Karpas-422 (cell line): ENCODE results near the gene DSG3. TPM values are rescaled to one million over a fixed set of nuclear protein-coding genes. Genes with fewer than 3 reads are reported as not detected.
A peak's percentile ranks its signal among the peaks of the same experiment; 100 is the strongest.
"Not testable (repeated sequence)": the region's sequence is repeated elsewhere in the genome, so short reads cannot be mapped to it uniquely, and the experiment has no call there.

Experiments used
- DNase-seq: peaks from one replicate; pipeline ENCODE4 v3.0.0-alpha.2; 2015
- H2AFZ ChIP-seq: fragments of 200-600 bp; sonication (generic); 2 replicates; pipeline ENCODE4 v1.6.1; 2014; ENCODE audit warnings: antibody characterized with exemption, low read length, mixed read lengths
- H3K27ac ChIP-seq: fragments of 200-600 bp; sonication (generic); 2 replicates; pipeline ENCODE4 v1.5.1; 2014; ENCODE audit warnings: mild to moderate bottlenecking, low read length, moderate library complexity
- H3K27me3 ChIP-seq: fragments of 200-600 bp; sonication (generic); 2 replicates; pipeline ENCODE4 v1.6.1; 2014; ENCODE audit warnings: low read length, mixed read lengths
- H3K36me3 ChIP-seq: fragments of 200-600 bp; sonication (generic); 2 replicates; pipeline ENCODE4 v1.6.1; 2014; ENCODE audit warnings: low read length, mixed read lengths; ENCODE audit not compliant: insufficient read depth
- H3K4me1 ChIP-seq: fragments of 200-600 bp; sonication (generic); 2 replicates; pipeline ENCODE4 v1.6.1; 2014; ENCODE audit warnings: mild to moderate bottlenecking, low read length, mixed read lengths
- H3K4me2 ChIP-seq: fragments of 200-600 bp; sonication (generic); 2 replicates; pipeline ENCODE4 v1.6.1; 2014; ENCODE audit warnings: low read length, low read depth, mild to moderate bottlenecking; ENCODE audit not compliant: poor library complexity, severe bottlenecking
- H3K4me3 ChIP-seq: fragments of 200-600 bp; sonication (generic); 2 replicates; pipeline ENCODE4 v1.5.1; 2014; ENCODE audit warnings: mild to moderate bottlenecking, antibody characterized with exemption, low read length, mixed read lengths
- H3K79me2 ChIP-seq: fragments of 200-600 bp; sonication (generic); 2 replicates; pipeline ENCODE4 v1.6.1; 2014; ENCODE audit warnings: mild to moderate bottlenecking, low read length, mixed read lengths
- H3K9ac ChIP-seq: fragments of 200-600 bp; sonication (generic); 2 replicates; pipeline ENCODE4 v1.6.0; 2014; ENCODE audit warnings: low read length
- H3K9me2 ChIP-seq: fragments of 200-600 bp; sonication (generic), shearing (Covaris generic); replicated peaks from 2 replicates; pipeline ENCODE4 v1.6.0; 2014; ENCODE audit warnings: mild to moderate bottlenecking, low read length, moderate library complexity; ENCODE audit not compliant: insufficient read depth
- H3K9me3 ChIP-seq: fragments of 300-700, 200-600 bp; sonication (generic); 2 replicates; pipeline ENCODE4 v1.6.1; 2014; ENCODE audit warnings: low read length, mixed read lengths
- H4K20me1 ChIP-seq: fragments of 200-600 bp; sonication (generic); 2 replicates; pipeline ENCODE4 v1.6.1; 2014; ENCODE audit warnings: mild to moderate bottlenecking, antibody characterized with exemption, low read length, low read depth; ENCODE audit not compliant: insufficient read depth
- total RNA-seq: library from RNA; depleted of rRNA; stranded (reverse); fragments of >200 nt; shearing (Covaris generic); gene quantifications from 2 replicates; pipeline ENCODE4 v1.2.3, GENCODE V29; 2014; ENCODE audit warnings: low replicate concordance

Gene DSG3
- total RNA-seq, 1 experiment from 2014 or later = not detected

DNA sequence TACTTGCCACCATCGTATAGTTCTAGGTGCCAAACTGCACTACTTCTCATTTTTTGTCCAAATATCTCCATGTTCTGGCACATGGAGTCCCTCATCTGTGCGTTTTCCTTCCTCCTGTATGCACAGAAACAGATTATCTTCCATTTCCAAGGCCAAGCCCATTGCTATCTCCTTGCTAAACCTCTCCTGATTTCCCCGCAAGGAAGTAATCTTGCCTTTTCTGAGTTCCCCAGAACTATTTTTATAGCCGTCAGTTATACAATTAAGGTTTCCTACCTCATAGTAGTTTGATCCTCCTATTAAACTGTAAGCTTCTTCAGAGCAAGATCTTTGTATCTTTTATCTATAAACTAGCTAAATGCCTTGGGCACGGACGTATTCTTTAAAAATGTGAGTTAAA, 57.6 kb downstream of the DSG3 start:
- Histone ChIP-seq H4K20me1 (no peaks in the 10 kb centered on the region), H3K27ac (no peak overlapping the region), H3K4me3 (no peak overlapping the region), H3K36me3 (no peaks in the 10 kb centered on the region), H3K9me3 (no peaks in the 10 kb centered on the region), H3K4me1 (peaks cover 46% of the 10 kb centered on the region), H3K4me2 (no peak overlapping the region), H3K27me3 (no peaks in the 10 kb centered on the region), H3K9me2 (no peaks in the 10 kb centered on the region), H2AFZ (peak overlapping the region; percentile 57), H3K79me2 (no peaks in the 10 kb centered on the region), H3K9ac (no peak overlapping the region)
- no peak for DNase-seq

DNA sequence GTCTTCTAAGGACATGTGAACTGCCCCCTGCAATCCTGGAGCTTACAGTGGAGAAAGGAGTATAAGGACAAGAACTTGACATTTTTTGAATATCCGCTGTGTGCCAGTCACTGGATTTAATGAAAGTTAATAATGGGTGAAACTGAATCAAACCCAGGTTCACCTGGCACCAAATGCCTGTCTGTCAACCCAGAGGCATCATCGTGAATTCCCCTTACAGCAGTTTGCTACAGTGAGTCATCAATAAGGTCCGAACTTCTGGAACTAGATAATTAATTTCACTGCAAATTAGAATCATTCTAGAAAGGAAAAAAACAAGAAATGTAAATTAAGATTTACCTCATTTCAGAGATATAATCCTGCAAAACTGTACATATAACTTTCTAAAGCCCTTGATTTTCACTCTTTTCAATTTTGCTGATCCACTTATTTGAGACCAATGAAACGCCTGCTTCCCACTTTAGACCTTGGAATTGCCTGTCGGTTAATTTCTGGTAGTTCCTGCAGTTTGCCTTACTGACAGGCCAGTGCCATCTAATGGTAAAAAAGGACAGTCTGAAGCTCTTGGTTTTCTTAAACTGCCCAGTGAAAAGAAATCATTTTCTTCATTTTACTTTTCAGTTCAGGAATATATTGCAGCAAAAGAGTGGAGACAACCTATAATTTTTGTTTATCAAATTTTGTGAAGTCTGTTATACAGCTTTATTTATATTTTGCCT, 58.6 kb downstream of the DSG3 start:
- DNase-seq = peak; percentile 56

DNA sequence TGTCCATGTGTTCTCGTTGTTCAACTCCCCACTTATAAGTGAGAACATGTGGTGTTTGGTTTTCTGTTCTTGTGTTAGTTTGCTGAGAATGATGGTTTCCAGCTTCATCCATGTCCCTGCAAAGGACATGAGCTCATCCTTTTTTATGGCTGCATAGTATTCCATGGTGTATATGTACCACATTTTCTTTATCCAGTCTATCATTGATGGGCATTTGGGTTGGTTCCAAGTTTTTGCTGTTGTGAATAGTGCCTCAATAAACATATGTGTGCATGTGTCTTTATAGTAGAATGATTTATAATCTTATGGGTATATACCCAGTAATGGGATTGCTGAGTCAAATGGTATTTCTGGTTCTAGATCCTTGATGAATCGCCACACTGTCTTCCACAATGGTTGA, 59.6 kb downstream of the DSG3 start:
- H3K36me3 ChIP-seq, H3K4me2 ChIP-seq, H3K79me2 ChIP-seq, H3K9ac ChIP-seq, H3K27ac ChIP-seq, H3K4me3 ChIP-seq, H3K9me2 ChIP-seq, DNase-seq, H3K27me3 ChIP-seq, H4K20me1 ChIP-seq, H2AFZ ChIP-seq, H3K9me3 ChIP-seq: not testable (repeated sequence)
- H3K4me1 ChIP-seq = peaks cover 50% of the 10 kb centered on the region

More for the DNA sequence above, 58.6 kb downstream of the DSG3 start:
- no peak overlapping the region for H3K9ac ChIP-seq
- H4K20me1 ChIP-seq = no peaks in the 10 kb centered on the region
- H3K27me3 ChIP-seq = no peaks in the 10 kb centered on the region
- H2AFZ ChIP-seq = no peak overlapping the region
- no peaks in the 10 kb centered on the region for H3K36me3 ChIP-seq
- no peaks in the 10 kb centered on the region for H3K79me2 ChIP-seq
- no peaks in the 10 kb centered on the region for H3K9me3 ChIP-seq
- no peaks in the 10 kb centered on the region for H3K9me2 ChIP-seq
- peaks cover 46% of the 10 kb centered on the region for H3K4me1 ChIP-seq
- no peak overlapping the region for H3K4me2 ChIP-seq
- no peak overlapping the region for H3K4me3 ChIP-seq
- H3K27ac ChIP-seq = no peak overlapping the region

DNA sequence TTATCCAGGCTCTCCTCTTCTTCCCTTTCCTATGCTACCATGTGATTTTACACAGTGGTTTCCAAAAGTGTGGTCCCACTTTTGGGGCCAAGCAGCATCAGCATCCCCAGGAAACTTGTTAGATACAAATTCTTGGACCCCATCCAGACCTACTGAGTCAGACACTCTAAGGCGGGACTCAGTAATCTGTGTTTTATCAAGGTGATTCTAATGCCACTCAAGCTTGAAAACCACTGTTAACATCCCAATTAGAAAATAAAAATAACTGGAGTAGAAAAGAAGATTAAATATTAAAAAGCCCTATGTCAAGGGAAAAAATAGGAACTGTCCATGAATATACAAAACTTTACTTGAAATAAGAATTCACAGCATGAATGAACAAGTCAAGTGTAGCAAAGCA, 61.2 kb downstream of the DSG3 start:
- H3K4me2 ChIP-seq = no peak overlapping the region
- no peaks in the 10 kb centered on the region for H4K20me1 ChIP-seq
- H2AFZ ChIP-seq = no peak overlapping the region
- no peak overlapping the region for H3K4me3 ChIP-seq
- H3K4me1 ChIP-seq = peaks cover 53% of the 10 kb centered on the region
- no peak overlapping the region for H3K9ac ChIP-seq
- no peaks in the 10 kb centered on the region for H3K9me3 ChIP-seq
- H3K9me2 ChIP-seq = no peaks in the 10 kb centered on the region
- H3K36me3 ChIP-seq = no peaks in the 10 kb centered on the region
- H3K27ac ChIP-seq = no peak overlapping the region
- no peaks in the 10 kb centered on the region for H3K27me3 ChIP-seq
- peak; percentile 51 for DNase-seq
- no peaks in the 10 kb centered on the region for H3K79me2 ChIP-seq

DNA sequence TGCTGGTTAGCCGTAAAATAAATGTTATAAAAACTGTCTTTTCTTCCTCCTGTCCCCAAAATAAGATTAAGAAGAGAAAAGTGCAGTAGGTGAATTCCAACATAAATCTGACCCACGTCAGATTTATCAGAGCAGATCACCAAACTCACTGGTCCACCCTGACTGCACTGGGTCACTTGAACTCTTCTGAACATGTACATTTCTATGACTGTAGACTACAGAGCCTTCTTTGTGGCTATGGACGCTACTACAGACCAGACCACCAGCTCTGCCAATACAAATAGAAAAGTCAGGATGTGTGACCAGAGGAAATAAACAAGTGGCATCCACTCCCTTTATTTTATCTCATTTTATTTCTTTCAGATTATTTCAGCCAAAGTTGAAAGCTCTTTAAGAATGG, 62.0 kb downstream of the DSG3 start:
- H4K20me1 ChIP-seq = no peaks in the 10 kb centered on the region
- H3K36me3 ChIP-seq = no peaks in the 10 kb centered on the region
- no peak for DNase-seq
- H3K9me2 ChIP-seq = no peaks in the 10 kb centered on the region
- no peak overlapping the region for H3K27ac ChIP-seq
- no peaks in the 10 kb centered on the region for H3K79me2 ChIP-seq
- H3K4me3 ChIP-seq = no peak overlapping the region
- no peak overlapping the region for H3K9ac ChIP-seq
- H3K27me3 ChIP-seq = no peaks in the 10 kb centered on the region
- peaks cover 59% of the 10 kb centered on the region for H3K4me1 ChIP-seq
- no peaks in the 10 kb centered on the region for H3K9me3 ChIP-seq
- H3K4me2 ChIP-seq = no peak overlapping the region
- H2AFZ ChIP-seq = no peak overlapping the region

DNA sequence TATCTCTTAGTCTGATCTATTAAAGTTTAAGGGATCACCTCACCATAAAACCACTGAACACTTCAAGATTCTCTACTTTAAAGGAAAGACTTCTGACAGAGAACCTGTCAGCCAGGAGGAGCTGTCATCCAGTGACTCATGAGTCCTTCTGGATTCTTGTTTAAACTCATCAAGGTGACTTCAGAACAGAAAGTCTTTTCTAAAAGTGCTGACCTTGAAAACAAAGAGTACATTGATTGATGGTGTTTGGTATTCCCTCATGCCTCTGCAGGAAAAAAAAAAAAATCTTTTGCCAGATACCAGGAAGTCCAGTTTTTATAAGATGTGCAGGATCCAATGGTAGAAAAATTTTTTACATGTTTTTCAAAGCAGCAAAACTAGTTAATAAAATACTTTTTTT, 62.8 kb downstream of the DSG3 start:
- Histone ChIP-seq H3K4me1 (peaks cover 54% of the 10 kb centered on the region), H3K9me2 (no peaks in the 10 kb centered on the region), H3K79me2 (no peaks in the 10 kb centered on the region), H3K27ac (no peak overlapping the region), H3K9me3 (no peaks in the 10 kb centered on the region), H3K27me3 (no peaks in the 10 kb centered on the region), H3K9ac (no peak overlapping the region), H2AFZ (no peak overlapping the region), H4K20me1 (no peaks in the 10 kb centered on the region), H3K4me3 (no peak overlapping the region), H3K4me2 (no peak overlapping the region), H3K36me3 (no peaks in the 10 kb centered on the region)
- no peak for DNase-seq

DNA sequence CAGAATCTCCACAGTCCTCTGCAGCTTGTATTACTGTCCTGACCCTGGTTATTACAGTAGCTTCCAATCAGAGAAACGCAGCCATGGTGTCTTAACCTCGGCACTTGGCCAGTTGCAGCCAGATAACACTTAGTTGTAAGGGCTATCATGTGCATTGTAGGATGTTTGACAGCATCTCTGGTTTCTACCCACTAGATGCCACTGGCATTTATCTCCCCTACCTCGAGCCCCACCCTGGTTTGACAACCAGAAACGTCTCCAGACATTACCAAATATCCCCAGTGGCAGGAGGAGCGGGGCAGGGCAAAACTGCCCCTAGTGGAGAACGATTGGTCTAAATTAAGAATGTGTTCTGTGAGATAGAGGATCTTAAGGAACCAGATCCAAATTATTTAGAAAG, 63.6 kb downstream of the DSG3 start:
- DNase-seq = peak; percentile 54
- no peaks in the 10 kb centered on the region for H3K79me2 ChIP-seq
- H3K36me3 ChIP-seq = no peaks in the 10 kb centered on the region
- H4K20me1 ChIP-seq = no peaks in the 10 kb centered on the region
- H3K9ac ChIP-seq = no peak overlapping the region
- H2AFZ ChIP-seq = no peak overlapping the region
- H3K27me3 ChIP-seq = no peaks in the 10 kb centered on the region
- H3K9me3 ChIP-seq = no peaks in the 10 kb centered on the region
- H3K9me2 ChIP-seq = no peaks in the 10 kb centered on the region
- H3K4me3 ChIP-seq = no peak overlapping the region
- H3K4me1 ChIP-seq = peaks cover 51% of the 10 kb centered on the region
- no peak overlapping the region for H3K27ac ChIP-seq
- peak overlapping the region; percentile 27 for H3K4me2 ChIP-seq

DNA sequence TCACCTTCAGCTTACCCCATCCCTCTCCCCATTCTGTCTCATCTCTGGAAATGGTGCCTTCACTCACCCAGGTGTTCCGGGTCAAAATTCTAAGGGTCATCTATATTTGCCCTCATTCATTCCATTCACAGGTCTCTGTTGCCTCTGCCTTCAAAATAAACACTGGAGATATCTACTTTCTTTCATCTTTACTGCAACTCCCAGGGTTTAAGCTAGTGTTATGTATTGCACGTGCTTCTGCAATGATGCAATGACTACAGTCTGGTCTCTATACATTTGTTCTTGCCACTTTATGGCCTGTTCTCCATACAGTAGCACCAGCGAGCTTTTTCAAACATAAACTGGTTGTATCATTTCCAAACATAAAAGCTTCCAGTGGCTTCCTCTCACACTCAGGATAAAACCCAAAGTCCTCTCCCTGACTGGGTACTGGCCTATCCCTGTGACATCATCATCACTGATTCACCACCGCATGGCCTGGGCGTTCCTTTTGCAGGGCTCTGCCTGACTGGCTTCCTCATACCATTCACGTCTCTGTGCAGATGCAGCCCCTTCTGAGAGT, 64.7 kb downstream of the DSG3 start:
- no peaks in the 10 kb centered on the region for H3K36me3 ChIP-seq
- DNase-seq = no peak
- H3K9ac ChIP-seq = no peak overlapping the region
- H3K9me2 ChIP-seq = no peaks in the 10 kb centered on the region
- H3K4me3 ChIP-seq = no peak overlapping the region
- H3K79me2 ChIP-seq = no peaks in the 10 kb centered on the region
- no peaks in the 10 kb centered on the region for H4K20me1 ChIP-seq
- H2AFZ ChIP-seq = peak overlapping the region; percentile 17; the same call in 1 of the 2 replicates
- no peak overlapping the region for H3K4me2 ChIP-seq
- no peak overlapping the region for H3K27ac ChIP-seq
- peaks cover 48% of the 10 kb centered on the region for H3K4me1 ChIP-seq
- H3K9me3 ChIP-seq = no peaks in the 10 kb centered on the region
- no peaks in the 10 kb centered on the region for H3K27me3 ChIP-seq
